CMK (cell line): ENCODE data around the gene TMEM184C.

Experiments
- DNase-seq: peaks from one replicate; pipeline ENCODE4 v3.0.0-alpha.2; 2010; ENCODE audit warnings: low read depth

The TMEM184C gene

GRCh38 chr4:147655639-147656038, 38.4 kb downstream of the TMEM184C start:
- DNase-seq = no peak

- DNase-seq = no peak
Observed at GRCh38 chr4:147658501-147658900, 41.3 kb downstream of the TMEM184C start.

- DNase-seq = no peak
Observed at GRCh38 chr4:147674073-147674472, 56.9 kb downstream of the TMEM184C start.

DNA sequence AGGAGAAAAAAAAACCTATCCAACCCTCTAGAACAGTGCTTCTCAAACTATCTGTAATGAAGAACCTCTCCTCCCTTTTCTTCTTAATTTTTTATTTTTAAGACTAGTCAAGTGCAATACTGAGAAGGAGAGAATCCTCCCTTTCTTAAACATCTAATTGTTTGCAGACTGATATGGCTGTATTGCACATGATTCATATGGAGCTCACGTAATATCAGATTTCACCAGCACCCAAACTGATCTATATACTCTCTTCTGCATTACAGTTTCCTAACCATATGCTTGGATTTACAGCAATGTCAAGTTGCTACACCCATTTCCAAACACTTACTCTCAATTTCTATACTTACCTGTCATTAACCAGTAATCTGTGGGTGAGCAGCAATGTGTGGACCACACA, 57.3 kb downstream of the TMEM184C start:
- DNase-seq = no peak

GRCh38 chr4:147678106-147678505, 60.9 kb downstream of the TMEM184C start:
- DNase-seq = no peak

DNA sequence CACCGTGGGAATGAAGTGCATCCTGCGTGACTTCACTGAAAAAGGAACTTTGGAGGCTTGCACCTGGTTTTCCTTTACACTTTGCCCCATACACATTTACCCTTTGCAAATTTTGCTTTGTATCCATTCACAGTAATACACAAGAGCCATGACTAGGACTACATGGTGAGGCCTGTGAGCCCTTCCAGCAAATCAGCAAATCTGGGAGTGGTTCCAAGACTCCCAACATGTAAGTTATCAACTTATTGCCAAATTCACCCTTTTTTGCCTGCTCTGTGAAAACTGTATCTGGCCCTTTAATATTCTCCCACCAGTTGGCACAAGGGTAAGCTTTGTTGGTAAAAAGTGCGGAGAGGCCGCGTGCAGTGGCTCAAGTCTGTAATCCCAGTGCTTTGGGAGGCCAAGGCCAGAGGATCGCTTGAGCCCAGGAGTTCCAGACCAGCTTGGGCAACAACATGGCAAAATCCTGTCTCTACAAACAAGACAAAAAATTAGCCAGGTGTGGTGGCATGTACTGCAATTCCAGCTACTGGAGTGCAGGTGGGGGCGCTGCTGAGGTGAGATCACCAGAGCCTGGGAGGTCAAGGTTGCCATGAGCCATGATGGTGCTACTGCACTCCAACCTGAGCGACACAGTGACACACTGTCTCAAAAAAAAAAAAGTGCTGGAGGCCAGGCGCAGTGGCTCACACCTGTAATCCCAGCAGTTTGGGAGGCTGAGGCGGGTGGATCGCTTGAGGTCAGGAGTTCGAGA, 61.8 kb downstream of the TMEM184C start:
- DNase-seq = no peak

DNA sequence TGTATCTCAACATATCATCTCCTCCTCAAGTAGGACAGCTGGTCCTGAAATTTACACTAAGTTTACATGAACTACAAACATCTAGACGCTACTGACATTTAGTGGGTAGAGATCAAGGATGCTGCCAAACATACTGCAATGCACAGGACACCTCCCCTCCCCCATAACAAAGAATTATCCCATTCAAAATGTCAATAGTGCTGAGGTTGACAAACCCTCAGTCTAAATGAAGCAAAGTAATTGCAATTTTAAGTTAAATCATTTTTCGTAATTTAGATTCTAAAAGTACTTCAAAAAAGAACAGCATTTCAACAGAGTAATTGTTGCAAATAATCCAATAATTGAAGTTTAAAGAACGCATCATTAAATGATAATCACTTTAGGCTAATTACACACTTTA, 65.6 kb downstream of the TMEM184C start:
- DNase-seq = no peak

DNA sequence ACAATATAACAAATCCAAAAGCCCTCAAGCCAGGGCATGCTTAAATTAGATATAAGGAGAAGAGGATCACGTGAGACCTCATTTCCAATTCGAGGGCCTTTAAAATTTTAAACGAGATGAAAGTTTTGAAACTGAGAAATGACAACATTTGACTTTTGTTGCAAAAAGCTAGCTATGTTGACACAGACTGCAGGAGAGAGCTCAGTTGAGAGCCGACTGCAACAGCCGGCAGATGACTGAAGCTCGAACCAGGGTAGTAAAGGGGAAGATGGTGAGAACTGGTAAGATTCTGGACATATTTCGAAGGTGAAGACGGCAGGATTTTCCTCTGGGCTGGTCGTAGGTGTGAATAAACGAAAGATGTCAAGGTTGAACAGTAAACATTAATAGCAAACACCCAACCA, 66.0 kb downstream of the TMEM184C start:
- no peak for DNase-seq

- peak; percentile 67 for DNase-seq
Observed at GRCh38 chr4:147683717-147684700, 66.8 kb downstream of the TMEM184C start, which contains the start of gene PRMT9. TSS of gene PRMT9 (minus strand) at chr4:147684163. CDS start at chr4:147683987, 176 bp downstream.

DNA sequence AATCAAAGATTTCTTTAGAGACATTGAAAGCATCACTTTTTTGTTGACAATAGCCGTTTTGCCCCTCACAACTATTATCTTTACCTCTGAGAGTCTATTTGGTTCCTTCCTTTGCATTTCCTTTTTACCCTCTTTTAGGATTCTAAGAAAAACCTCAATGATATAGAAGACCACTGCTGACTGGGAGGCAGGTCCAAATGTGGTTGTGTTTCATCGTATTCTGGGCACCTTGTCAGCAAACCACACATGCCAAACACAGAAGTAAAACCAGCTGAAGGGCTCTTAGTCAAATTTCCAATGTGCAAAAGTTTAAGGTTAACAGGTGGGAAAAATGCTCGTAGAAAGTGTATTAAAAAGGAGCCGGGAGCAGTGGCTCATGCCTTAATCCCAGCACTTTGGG, 71.9 kb downstream of the TMEM184C start:
- no peak for DNase-seq

- no peak for DNase-seq
Observed at GRCh38 chr4:147691820-147692219, 74.6 kb downstream of the TMEM184C start.

GRCh38 chr4:147693218-147693617, 76.0 kb downstream of the TMEM184C start:
- DNase-seq = no peak

GRCh38 chr4:147696866-147697265, 79.7 kb downstream of the TMEM184C start:
- DNase-seq = no peak

DNA sequence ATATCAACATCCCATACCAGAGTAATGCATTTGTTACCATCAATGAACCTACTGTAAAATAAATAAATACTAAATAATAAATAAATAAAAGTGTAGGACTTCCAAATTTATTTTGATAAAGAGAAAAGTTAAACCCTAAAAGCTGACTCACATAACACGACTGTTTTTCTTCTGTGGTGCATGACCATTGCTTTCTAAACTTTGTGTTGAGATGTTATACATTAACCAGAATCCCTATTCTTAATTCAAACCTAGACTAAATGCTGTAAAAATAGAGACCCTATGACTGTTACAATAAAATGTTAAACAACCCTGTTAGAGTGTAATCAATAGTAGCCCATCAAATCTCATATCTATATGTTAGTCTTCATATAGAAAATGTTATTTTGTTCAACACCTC, 87.6 kb downstream of the TMEM184C start:
- no peak for DNase-seq

GRCh38 chr4:147707892-147708672, 90.9 kb downstream of the TMEM184C start:
- no peak for DNase-seq

- DNase-seq = no peak
Observed at GRCh38 chr4:147709999-147710398, 92.8 kb downstream of the TMEM184C start.

- no peak for DNase-seq
Observed at GRCh38 chr4:147714575-147715401, 97.6 kb downstream of the TMEM184C start.

DNA sequence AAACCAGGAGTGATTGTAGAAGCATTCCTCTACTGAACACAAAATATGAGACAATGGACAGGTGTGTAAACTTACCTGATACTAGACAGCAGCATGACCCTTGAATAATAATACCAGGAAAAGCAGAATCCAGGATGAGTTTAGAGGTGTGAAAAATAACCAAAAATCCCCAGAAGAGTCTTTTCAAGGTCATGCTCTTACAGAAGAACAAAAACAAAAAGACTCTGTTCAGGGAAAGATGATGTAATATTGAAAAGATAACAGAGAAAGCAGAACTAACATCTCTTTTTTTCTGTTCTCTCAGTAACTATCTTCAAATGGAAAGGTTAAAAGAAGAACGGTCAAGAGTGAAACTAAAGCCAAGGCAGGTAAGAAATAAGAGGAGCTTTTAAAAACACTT, 100.7 kb downstream of the TMEM184C start:
- DNase-seq = no peak
